Brain microvascular endothelial cell (primary cell): ENCODE results near the gene SEMA5A.

ENCODE experiments used
- DNase-seq: peaks from one replicate; pipeline ENCODE4 v3.0.0-alpha.2; 2020
- H3K27ac ChIP-seq: fragments of 250-450 bp; sonication (Bioruptor Pico); 2 replicates; pipeline ENCODE4 v1.5.1; 2020; ENCODE audit warnings: mild to moderate bottlenecking, moderate library complexity
- H3K27me3 ChIP-seq: fragments of 250-450 bp; sonication (Bioruptor Pico); replicated peaks from 2 replicates; pipeline ENCODE4 v1.5.1; 2020; ENCODE audit warnings: mild to moderate bottlenecking
- H3K36me3 ChIP-seq: fragments of 250-450 bp; sonication (Bioruptor Pico); replicated peaks from 2 replicates; pipeline ENCODE4 v1.5.1; 2020; ENCODE audit warnings: mild to moderate bottlenecking
- H3K4me3 ChIP-seq: 2 replicates; pipeline ENCODE4 v1.5.1; 2011; ENCODE audit warnings: low read depth, mild to moderate bottlenecking, control low read depth, low read length, moderate library complexity
- in situ Hi-C: cut with HindIII; loops from 2 replicates; pipeline ENCODE4 v1.10.0; 2017; ENCODE audit warnings: low sequenced_read_pairs, low pct_ligation_motif_present
- TF ChIP-seq, protein P1 (sequence below): IDR thresholded peaks from 2 replicates; pipeline ENCODE4 v1.5.1; 2011; ENCODE audit warnings: low read depth, mild to moderate bottlenecking, moderate library complexity, low read length, control low read depth, inconsistent platforms; ENCODE audit errors: missing control alignments

Gene SEMA5A

DNA sequence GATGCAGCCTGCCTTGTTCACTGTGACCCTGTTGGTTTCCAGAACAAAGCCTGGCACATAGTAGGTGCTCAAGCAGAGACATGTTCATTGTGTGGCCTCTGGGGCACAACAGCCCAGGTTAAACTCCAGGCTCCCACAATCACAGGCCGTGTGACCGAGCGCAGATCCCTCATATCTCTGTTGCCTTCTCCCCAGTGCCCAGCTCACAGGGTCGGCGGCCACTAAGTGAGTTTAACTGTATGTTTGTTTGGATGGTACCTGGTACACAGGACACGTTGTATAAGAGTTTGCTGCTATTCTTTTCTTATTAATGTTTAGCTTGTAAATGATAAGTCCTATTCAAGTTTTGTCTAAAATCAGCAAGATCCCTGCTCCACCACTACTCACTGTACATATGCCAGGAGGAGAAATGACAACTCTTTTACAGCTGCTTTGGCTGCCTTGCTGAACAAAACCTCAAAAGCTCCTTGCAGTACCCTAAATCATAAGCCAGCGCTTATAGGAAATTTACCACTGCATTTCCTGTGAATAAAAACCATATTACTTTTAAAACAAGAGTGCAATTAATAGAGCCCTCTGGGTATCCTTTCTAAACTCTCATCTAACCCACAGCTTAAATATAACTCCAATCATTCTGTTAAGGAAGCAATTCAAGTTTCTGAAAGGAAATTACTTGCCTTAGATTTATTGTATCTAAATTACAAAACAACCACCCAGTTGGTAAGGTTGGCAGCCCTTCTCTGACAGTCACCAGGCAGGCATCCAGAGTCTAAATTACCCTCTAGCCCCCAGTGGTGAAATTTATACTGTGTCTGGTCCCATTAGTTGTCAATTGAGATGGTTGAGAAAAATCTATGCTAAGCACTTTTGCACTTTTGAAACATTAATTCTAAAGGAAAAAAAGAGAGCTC, 379.4 kb downstream of the SEMA5A start:
- Histone ChIP-seq H3K36me3 (no peaks in the 10 kb centered on the region), H3K27me3 (no peaks in the 10 kb centered on the region), H3K4me3 (no peak overlapping the region), H3K27ac (no peak overlapping the region)
- DNase-seq, result no peak
- TF ChIP-seq, protein P1, sequence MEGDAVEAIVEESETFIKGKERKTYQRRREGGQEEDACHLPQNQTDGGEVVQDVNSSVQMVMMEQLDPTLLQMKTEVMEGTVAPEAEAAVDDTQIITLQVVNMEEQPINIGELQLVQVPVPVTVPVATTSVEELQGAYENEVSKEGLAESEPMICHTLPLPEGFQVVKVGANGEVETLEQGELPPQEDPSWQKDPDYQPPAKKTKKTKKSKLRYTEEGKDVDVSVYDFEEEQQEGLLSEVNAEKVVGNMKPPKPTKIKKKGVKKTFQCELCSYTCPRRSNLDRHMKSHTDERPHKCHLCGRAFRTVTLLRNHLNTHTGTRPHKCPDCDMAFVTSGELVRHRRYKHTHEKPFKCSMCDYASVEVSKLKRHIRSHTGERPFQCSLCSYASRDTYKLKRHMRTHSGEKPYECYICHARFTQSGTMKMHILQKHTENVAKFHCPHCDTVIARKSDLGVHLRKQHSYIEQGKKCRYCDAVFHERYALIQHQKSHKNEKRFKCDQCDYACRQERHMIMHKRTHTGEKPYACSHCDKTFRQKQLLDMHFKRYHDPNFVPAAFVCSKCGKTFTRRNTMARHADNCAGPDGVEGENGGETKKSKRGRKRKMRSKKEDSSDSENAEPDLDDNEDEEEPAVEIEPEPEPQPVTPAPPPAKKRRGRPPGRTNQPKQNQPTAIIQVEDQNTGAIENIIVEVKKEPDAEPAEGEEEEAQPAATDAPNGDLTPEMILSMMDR, result no peak
- in situ Hi-C loops, result no loop called here

DNA sequence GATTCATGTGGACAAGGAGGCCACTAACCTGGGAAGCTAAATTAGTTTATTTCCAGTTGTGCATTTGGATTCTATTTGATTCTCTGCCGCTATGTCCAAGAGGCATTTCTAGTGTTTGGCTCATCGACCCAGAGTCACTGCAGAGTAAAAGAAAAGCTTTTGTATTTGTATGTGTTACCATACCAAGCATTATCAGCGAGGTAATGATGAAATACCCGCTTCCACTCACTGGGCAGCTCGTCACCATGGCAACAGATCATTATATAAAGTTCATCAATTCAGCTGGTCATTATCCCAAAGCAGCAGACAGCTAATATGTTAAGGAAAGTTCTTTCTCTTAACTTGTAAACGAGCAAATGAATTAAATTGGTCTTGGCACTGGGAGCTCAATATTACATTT, 380.3 kb downstream of the SEMA5A start:
- H3K36me3 ChIP-seq, result no peaks in the 10 kb centered on the region
- no peak for DNase-seq
- in situ Hi-C loops, result no loop called here
- TF ChIP-seq, protein P1, result no peak
- no peak overlapping the region for H3K4me3 ChIP-seq
- H3K27me3 ChIP-seq, result no peaks in the 10 kb centered on the region
- H3K27ac ChIP-seq, result no peak overlapping the region

DNA sequence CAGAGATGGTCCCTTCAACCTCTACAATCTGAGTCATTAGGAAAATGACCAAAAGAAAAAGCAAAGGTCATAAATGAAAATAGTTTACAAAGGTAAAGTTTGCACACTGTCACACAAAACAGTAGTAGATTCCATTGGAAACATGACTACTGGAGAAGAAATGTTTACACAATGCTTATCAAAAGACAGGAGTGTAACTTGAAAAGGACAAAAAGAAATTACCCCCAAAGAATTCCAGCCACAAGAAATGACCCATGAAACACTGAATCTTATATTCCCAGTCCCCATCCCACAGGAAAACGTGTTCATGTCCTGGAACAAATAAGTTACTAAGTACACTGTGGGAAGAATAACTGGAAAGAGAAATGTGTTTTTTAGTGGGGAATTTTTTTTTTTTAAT, 385.1 kb downstream of the SEMA5A start:
- TF ChIP-seq, protein P1, result no peak
- DNase-seq, result no peak
- no peaks in the 10 kb centered on the region for H3K36me3 ChIP-seq
- H3K4me3 ChIP-seq, result no peak overlapping the region
- in situ Hi-C loops, result no loop called here
- no peaks in the 10 kb centered on the region for H3K27me3 ChIP-seq
- no peak overlapping the region for H3K27ac ChIP-seq

DNA sequence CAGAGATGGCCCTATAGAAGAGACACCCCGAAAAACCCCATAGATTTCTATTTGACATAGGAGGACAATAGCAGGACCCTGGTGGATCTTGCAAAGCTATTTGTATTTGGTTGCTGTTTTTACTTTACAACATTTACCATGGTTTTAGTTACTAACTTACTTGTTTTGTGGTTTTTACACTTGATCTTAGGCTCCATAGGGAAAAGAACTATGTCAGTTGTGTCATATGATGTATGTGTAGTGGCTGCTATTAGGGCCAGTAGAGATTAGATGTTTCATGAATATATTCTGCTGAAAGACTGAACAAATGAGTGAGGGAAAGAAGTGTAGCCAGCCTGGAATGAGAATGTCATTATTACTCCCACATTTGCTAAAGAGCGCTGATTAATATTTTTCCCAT, 388.1 kb downstream of the SEMA5A start:
- Histone ChIP-seq H3K4me3 (no peak overlapping the region), H3K27ac (no peak overlapping the region), H3K27me3 (no peaks in the 10 kb centered on the region), H3K36me3 (no peaks in the 10 kb centered on the region)
- no peak for DNase-seq
- in situ Hi-C loops, result no loop called here
- TF ChIP-seq, protein P1, result no peak

DNA sequence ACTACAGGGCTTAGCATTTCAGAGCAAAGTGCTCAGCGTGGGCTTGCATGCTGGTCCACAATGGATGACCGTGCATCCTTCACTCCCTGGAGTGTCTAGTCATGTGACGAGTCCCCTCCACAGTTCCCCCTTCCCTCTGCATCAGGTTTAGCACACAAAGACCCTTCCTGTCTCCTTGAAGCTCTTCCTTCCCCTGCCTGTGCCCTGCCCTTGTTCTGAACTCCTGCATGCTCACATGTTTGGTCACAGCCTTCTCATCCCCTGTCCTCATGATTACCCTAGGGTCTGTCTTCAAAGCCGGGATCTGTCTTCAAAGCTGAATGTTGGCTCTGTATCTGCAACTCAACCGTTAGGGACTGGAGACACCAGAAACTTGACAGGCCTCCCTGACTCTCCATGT, 388.9 kb downstream of the SEMA5A start:
- Histone ChIP-seq H3K36me3 (no peaks in the 10 kb centered on the region), H3K27me3 (no peaks in the 10 kb centered on the region), H3K27ac (no peak overlapping the region), H3K4me3 (no peak overlapping the region)
- no peak for DNase-seq
- TF ChIP-seq, protein P1, result no peak
- in situ Hi-C loops, result no loop called here
